Measurements from ENCODE around the gene MYRIP.

Gene MYRIP

GRCh38 chr3:39965997-39966396 lies 156.6 kb downstream of the MYRIP start:
- Histone ChIP-seq H3K4me3 (ENCODE audit: severe bottlenecking) (no peak overlapping the region), H3K9me3 (ENCODE audit: severe bottlenecking) (no peaks in the 10 kb centered on the region), H3K27ac (ENCODE audit: poor library complexity, severe bottlenecking) (no peak overlapping the region), H3K27me3 (ENCODE audit: insufficient read depth, poor library complexity, severe bottlenecking) (no peaks in the 10 kb centered on the region), H3K4me1 (ENCODE audit: insufficient read depth, poor library complexity, severe bottlenecking) (no peaks in the 10 kb centered on the region), H3K36me3 (ENCODE audit: low read depth) (no peaks in the 10 kb centered on the region)
- TF ChIP-seq CTCF (IDR thresholded peaks at IDR 0.05; ENCODE audit: poor library complexity, severe bottlenecking): no peak
- ATAC-seq (ENCODE audit: low read depth) (no peak), DNase-seq (ENCODE audit: low spot score) (no peak)

GRCh38 chr3:39970982-39971381 lies 161.6 kb downstream of the MYRIP start:
- TF ChIP-seq CTCF (IDR thresholded peaks at IDR 0.05; ENCODE audit: poor library complexity, severe bottlenecking): no peak
- Histone ChIP-seq H3K27me3 (ENCODE audit: insufficient read depth, poor library complexity, severe bottlenecking) (peaks cover 11% of the 10 kb centered on the region), H3K9me3 (ENCODE audit: severe bottlenecking) (no peaks in the 10 kb centered on the region), H3K27ac (ENCODE audit: poor library complexity, severe bottlenecking) (no peak overlapping the region), H3K4me3 (ENCODE audit: severe bottlenecking) (no peak overlapping the region), H3K4me1 (ENCODE audit: insufficient read depth, poor library complexity, severe bottlenecking) (no peaks in the 10 kb centered on the region), H3K36me3 (ENCODE audit: low read depth) (no peaks in the 10 kb centered on the region)
- DNase-seq (ENCODE audit: low spot score): no peak
- no peak for ATAC-seq (ENCODE audit: low read depth)

GRCh38 chr3:39971559-39972031 lies 162.2 kb downstream of the MYRIP start:
- ATAC-seq (ENCODE audit: low read depth) (no peak), DNase-seq (ENCODE audit: low spot score) (no peak)
- Histone ChIP-seq H3K27me3 (ENCODE audit: insufficient read depth, poor library complexity, severe bottlenecking) (peaks cover 11% of the 10 kb centered on the region), H3K36me3 (ENCODE audit: low read depth) (no peaks in the 10 kb centered on the region), H3K4me3 (ENCODE audit: severe bottlenecking) (no peak overlapping the region), H3K4me1 (ENCODE audit: insufficient read depth, poor library complexity, severe bottlenecking) (no peaks in the 10 kb centered on the region), H3K27ac (ENCODE audit: poor library complexity, severe bottlenecking) (no peak overlapping the region), H3K9me3 (ENCODE audit: severe bottlenecking) (no peaks in the 10 kb centered on the region)
- no peak for TF ChIP-seq CTCF (IDR thresholded peaks at IDR 0.05; ENCODE audit: poor library complexity, severe bottlenecking)

- H3K4me1 ChIP-seq (ENCODE audit: insufficient read depth, poor library complexity, severe bottlenecking): no peaks in the 10 kb centered on the region
- no peak overlapping the region for H3K4me3 ChIP-seq (ENCODE audit: severe bottlenecking)
- no peak for TF ChIP-seq CTCF (IDR thresholded peaks at IDR 0.05; ENCODE audit: poor library complexity, severe bottlenecking)
- peaks cover 11% of the 10 kb centered on the region for H3K27me3 ChIP-seq (ENCODE audit: insufficient read depth, poor library complexity, severe bottlenecking)
- no peak overlapping the region for H3K27ac ChIP-seq (ENCODE audit: poor library complexity, severe bottlenecking)
- H3K36me3 ChIP-seq (ENCODE audit: low read depth): no peaks in the 10 kb centered on the region
- no peaks in the 10 kb centered on the region for H3K9me3 ChIP-seq (ENCODE audit: severe bottlenecking)
- DNase-seq (ENCODE audit: low spot score): no peak
- ATAC-seq (ENCODE audit: low read depth): no peak
Measured at GRCh38 chr3:39972508-39972907, 163.1 kb downstream of the MYRIP start.

GRCh38 chr3:39977058-39977794 lies 167.8 kb downstream of the MYRIP start:
- no peaks in the 10 kb centered on the region for H3K9me3 ChIP-seq (ENCODE audit: severe bottlenecking)
- ATAC-seq (ENCODE audit: low read depth) (no peak), DNase-seq (ENCODE audit: low spot score) (no peak)
- no peak for TF ChIP-seq CTCF (IDR thresholded peaks at IDR 0.05; ENCODE audit: poor library complexity, severe bottlenecking)
- no peaks in the 10 kb centered on the region for H3K27me3 ChIP-seq (ENCODE audit: insufficient read depth, poor library complexity, severe bottlenecking)
- no peaks in the 10 kb centered on the region for H3K4me1 ChIP-seq (ENCODE audit: insufficient read depth, poor library complexity, severe bottlenecking)
- H3K36me3 ChIP-seq (ENCODE audit: low read depth): no peaks in the 10 kb centered on the region
- no peak overlapping the region for H3K27ac ChIP-seq (ENCODE audit: poor library complexity, severe bottlenecking)
- H3K4me3 ChIP-seq (ENCODE audit: severe bottlenecking): no peak overlapping the region
